ENCODE measurements around the gene DIPK2B. TPM values are rescaled to one million over a fixed set of nuclear protein-coding genes. Genes with fewer than 3 reads are reported as not detected.

Gene DIPK2B
- total RNA-seq, 1 donor from 2014 or later = 21.4 TPM

DNA sequence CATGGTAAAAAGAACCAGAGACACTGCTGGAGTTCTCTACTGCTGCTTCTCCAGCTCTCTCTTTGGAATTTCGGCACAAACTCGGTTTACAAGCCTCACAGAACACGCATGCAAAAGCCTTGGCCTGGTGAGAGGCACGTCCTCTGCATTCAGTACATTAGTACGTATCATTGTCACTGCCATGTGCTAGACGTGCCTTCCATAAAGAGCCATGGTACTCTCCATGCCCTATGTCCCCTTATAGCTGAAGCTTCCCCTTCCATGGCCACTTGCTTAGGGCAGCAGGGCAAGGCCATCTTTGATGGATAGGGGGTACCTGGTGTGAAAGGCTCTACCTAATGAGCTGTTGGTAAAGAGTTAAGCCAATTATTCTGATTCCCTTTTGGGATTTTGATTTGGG lies 35.0 kb downstream of the DIPK2B start:
- no peak for DNase-seq (ENCODE audit: missing footprints)
- intact Hi-C loops (cut with DNase I) = no loop called here
- ATAC-seq = no peak

DNA sequence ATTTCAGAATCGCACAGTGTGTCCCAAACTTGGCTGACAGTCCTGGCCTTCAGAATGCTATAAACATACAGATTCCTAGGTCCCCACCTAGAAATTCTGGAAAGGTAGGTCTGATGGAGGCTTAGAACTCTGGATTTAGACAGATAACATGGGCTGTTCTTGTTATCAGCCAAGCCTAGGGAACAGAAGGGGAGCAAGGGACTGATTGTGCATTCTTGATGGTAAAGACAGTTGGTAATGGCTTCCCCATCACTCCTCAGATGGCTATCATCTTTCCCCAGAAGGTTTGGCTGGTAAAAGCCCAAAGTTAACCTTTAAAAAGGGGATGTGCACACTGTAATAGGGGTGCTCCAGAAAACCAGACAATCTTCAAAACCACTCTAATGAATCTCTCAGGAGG lies 35.7 kb downstream of the DIPK2B start:
- DNase-seq (ENCODE audit: missing footprints) (no peak), ATAC-seq (no peak)
- intact Hi-C loops (cut with DNase I) = no loop called here

DNA sequence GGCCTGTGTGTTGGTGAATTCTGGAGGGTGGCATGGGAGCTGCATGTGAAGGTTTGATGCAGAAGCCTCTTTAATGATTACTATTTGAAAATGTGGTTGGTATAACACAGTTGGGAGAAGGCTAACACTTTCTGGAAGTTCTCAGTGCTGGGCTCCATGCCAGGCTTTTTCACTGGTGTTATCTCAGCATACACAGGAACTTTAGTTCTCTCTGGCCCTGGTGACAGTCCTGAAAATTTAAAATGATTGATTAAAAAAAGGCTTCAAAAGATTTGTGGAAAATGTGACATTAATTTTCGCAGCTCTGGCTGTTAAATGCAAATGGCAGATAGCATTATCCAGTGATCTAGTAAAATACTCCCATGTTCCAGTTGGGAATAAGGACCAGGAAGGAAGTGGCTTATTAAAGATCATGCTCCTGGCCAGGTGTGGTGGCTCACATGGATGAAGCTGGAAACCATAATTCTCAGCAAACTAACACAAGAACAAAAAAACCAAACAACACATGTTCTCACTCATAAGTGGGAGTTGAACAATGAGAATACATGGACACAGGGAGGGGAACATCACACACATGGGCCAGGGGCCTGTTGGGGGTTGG lies 36.6 kb downstream of the DIPK2B start:
- intact Hi-C loops (cut with DNase I) = no loop called here
- DNase-seq (ENCODE audit: missing footprints) = no peak
- ATAC-seq = no peak

DNA sequence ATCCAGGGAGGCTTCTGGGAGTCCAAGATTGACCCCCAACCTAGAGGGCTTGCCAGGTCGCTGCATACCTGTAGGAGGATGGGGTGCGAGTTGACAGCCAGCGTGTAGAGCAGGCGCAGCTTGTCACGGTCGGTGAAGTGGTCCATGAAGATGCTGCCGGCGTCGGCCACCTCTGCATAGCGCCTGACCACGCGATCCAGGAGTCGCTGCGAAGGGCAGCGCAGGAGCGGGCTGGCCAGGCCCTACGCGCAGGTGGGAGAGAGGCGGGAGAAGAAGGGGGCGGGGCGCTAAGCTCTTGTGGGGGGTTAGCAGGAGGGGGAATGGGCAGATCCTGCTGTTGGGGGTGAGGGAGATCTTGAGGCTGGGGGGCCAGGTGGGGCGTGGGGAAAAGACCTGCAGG lies 43.0 kb downstream of the DIPK2B start:
- ATAC-seq (no peak), DNase-seq (ENCODE audit: missing footprints) (no peak)
- intact Hi-C loops (cut with DNase I) = no loop called here

DNA sequence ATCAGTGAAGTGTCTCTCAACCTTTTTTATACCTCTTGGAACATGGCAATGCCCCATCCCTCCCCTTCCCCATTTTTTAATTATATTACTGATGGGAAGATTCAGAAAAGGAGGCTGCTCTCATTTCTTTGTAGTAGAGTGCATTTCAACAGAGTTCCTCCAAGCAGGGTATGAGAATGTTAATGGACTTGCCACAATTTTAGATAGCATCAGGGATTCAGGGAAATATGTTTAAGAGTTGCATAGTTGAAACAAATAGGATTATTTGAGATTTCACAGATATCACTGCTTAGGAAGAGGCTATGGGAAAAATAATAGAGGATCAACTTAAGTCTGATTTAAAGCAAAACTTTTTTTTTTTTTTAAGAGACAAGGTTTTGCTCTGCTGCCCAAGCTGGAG lies 46.2 kb downstream of the DIPK2B start:
- DNase-seq (ENCODE audit: missing footprints) (no peak), ATAC-seq (no peak)
- intact Hi-C loops (cut with DNase I) = no loop called here

DNA sequence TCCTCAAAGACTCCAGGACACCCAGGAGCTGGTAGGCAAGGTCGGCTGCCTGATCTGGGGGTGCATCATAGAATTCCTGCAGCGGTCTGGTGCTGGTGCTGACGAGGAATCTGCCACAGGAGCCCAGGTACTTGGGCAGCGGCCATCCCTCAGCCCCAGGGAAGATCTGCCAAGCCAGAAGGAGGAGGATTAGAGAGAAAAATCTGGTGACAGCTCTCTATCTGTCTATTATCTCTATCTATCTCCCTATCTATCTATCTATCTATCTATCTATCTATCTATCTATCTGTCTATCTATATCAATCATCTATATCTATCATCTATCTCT lies 46.7 kb downstream of the DIPK2B start:
- DNase-seq (ENCODE audit: missing footprints) (no peak), ATAC-seq (no peak)
- intact Hi-C loops (cut with DNase I) = no loop called here
